Caco-2 (cell line): Measurements from ENCODE around the gene MOB1A. TPM values are rescaled to one million over a fixed set of nuclear protein-coding genes. Genes with fewer than 3 reads are reported as not detected.

Source experiments
- BruUV-seq: library from RNA; stranded (reverse); fragments of 400-500 nt; replicated peaks from 2 replicates; lab custom pipeline; 2021; lab: Mats Ljungman, UMichigan
- CTCF ChIA-PET: fragments of 300-600 bp; sonication (Branson Sonifier 250); formaldehyde crosslinking; loops from one replicate; lab custom pipeline; 2022; ENCODE audit warnings: antibody characterized with exemption; lab: Charles Lee
- POLR2A ChIA-PET: fragments of 300-600 bp; sonication (Branson Sonifier 250); formaldehyde crosslinking; loops from one replicate; lab custom pipeline; 2022; ENCODE audit warnings: antibody characterized with exemption; lab: Charles Lee
- DNase-seq, 2 experiments: peaks; one replicate each; pipeline versions ENCODE4 v3.0.0 to v3.0.0-alpha.2; 2020 to 2022
- H3K27me3 ChIP-seq: replicated peaks from 2 replicates; pipeline ENCODE4 v1.6.0; 2011; ENCODE audit warnings: low read length; ENCODE audit not compliant: control insufficient read depth, insufficient read depth
- H3K36me3 ChIP-seq: 2 replicates; pipeline ENCODE4 v1.5.1; 2011; ENCODE audit warnings: low read length; ENCODE audit not compliant: control insufficient read depth, insufficient read depth
- H3K4me1 ChIP-seq: fragments of 250-450 bp; sonication (Bioruptor Pico); 2 replicates; pipeline ENCODE4 v1.5.1; 2020; ENCODE audit warnings: mild to moderate bottlenecking
- H3K4me3 ChIP-seq: 2 replicates; pipeline ENCODE4 v1.5.1; 2011; ENCODE audit warnings: low read depth, mild to moderate bottlenecking, control low read depth, low read length
- H3K9me3 ChIP-seq: fragments of 250-450 bp; sonication (Bioruptor Pico); 2 replicates; pipeline ENCODE4 v1.5.1; 2020; ENCODE audit warnings: mild to moderate bottlenecking, moderate library complexity
- H3K27ac Mint-ChIP-seq: one replicate; pipeline ENCODE4 v1.8.0; 2022; ENCODE audit warnings: mixed read lengths; ENCODE audit not compliant: unreplicated experiment
- H3K27me3 Mint-ChIP-seq: one replicate; pipeline ENCODE4 v1.8.0; 2022; ENCODE audit warnings: mixed read lengths; ENCODE audit not compliant: insufficient read depth, unreplicated experiment
- H3K36me3 Mint-ChIP-seq: one replicate; pipeline ENCODE4 v1.8.0; 2022; ENCODE audit warnings: mild to moderate bottlenecking, mixed read lengths; ENCODE audit not compliant: insufficient read depth, unreplicated experiment
- H3K4me1 Mint-ChIP-seq: one replicate; pipeline ENCODE4 v1.8.0; 2022; ENCODE audit warnings: low read depth, mixed read lengths; ENCODE audit not compliant: unreplicated experiment
- H3K4me3 Mint-ChIP-seq: one replicate; pipeline ENCODE4 v1.8.0; 2022; ENCODE audit warnings: mild to moderate bottlenecking, moderate library complexity, mixed read lengths; ENCODE audit not compliant: unreplicated experiment
- H3K9me3 Mint-ChIP-seq: one replicate; pipeline ENCODE4 v1.8.0; 2022; ENCODE audit warnings: mixed read lengths; ENCODE audit not compliant: unreplicated experiment
- CTCF ChIP-seq, 2 experiments: fragments of 200-600 bp in 1 of 2; IDR thresholded peaks; 1 replicate in 1 of 2; 2 replicates in 1 of 2; pipeline versions ENCODE4 v1.5.1 to v1.8.0; 2011 to 2022; ENCODE audit warnings: antibody characterized with exemption in 1 of 2, control low read depth in 1 of 2, inconsistent platforms in 1 of 2, low read depth in 1 of 2, low read length in 1 of 2, mild to moderate bottlenecking in 1 of 2, moderate library complexity in 1 of 2; ENCODE audit not compliant: insufficient read depth in 1 of 2, severe bottlenecking in 1 of 2, unreplicated experiment in 1 of 2
- intact Hi-C: fragments of 100-400 bp; cut with micrococcal nuclease; formaldehyde crosslinking; loops from one replicate; pipeline ENCODE4 v1.10.0; 2022; ENCODE audit not compliant: unreplicated experiment
- total RNA-seq: library from RNA; stranded (reverse); gene quantifications from 2 replicates; pipeline ENCODE4 v1.2.3, GENCODE V29; 2022

Gene MOB1A
- total RNA-seq, 1 experiment from 2014 or later, result 125 TPM

GRCh38 chr2:74225698-74226459 is 47.2 kb upstream of the MOB1A start:
- H3K4me3 Mint-ChIP-seq, result no peak overlapping the region
- H3K27me3 Mint-ChIP-seq, result no peaks in the 10 kb centered on the region
- peaks cover 7% of the 10 kb centered on the region for H3K4me1 Mint-ChIP-seq
- H3K36me3 ChIP-seq, result no peaks in the 10 kb centered on the region
- H3K9me3 Mint-ChIP-seq, result no peaks in the 10 kb centered on the region
- no TSS peak for BruUV-seq
- H3K27ac Mint-ChIP-seq, result peak overlapping the region; percentile 58
- no peak overlapping the region for H3K4me3 ChIP-seq
- no peak for TF ChIP-seq CTCF (IDR thresholded peaks at IDR 0.05; ENCODE audit: insufficient read depth in 1 of 2, low read depth in 1 of 2, low read length in 1 of 2, severe bottlenecking in 1 of 2, unreplicated experiment in 1 of 2)
- ChIA-PET CTCF (no interaction called here), POLR2A (no interaction called here)
- no peaks in the 10 kb centered on the region for H3K4me1 ChIP-seq
- H3K36me3 Mint-ChIP-seq, result peaks cover 80% of the 10 kb centered on the region
- no peak for DNase-seq
- H3K9me3 ChIP-seq, result no peaks in the 10 kb centered on the region
- intact Hi-C loops, result no loop called here
- no peaks in the 10 kb centered on the region for H3K27me3 ChIP-seq

- TF ChIP-seq CTCF (IDR thresholded peaks at IDR 0.05; ENCODE audit: insufficient read depth in 1 of 2, low read depth in 1 of 2, low read length in 1 of 2, severe bottlenecking in 1 of 2, unreplicated experiment in 1 of 2), result no peak
- BruUV-seq, result no TSS peak
These were observed 45.5 kb upstream of the MOB1A start for GRCh38 chr2:74223941-74224770.

GRCh38 chr2:74222300-74222650 is 43.6 kb upstream of the MOB1A start:
- Mint-ChIP-seq H3K4me1 (peaks cover 7% of the 10 kb centered on the region), H3K27ac (no peak overlapping the region), H3K4me3 (no peak overlapping the region), H3K9me3 (no peaks in the 10 kb centered on the region), H3K27me3 (no peaks in the 10 kb centered on the region), H3K36me3 (peaks cover 99% of the 10 kb centered on the region)
- ChIA-PET POLR2A (no interaction called here), CTCF (no interaction called here)
- Histone ChIP-seq H3K36me3 (no peaks in the 10 kb centered on the region; the same call in none of the 2 replicates), H3K4me3 (no peak overlapping the region), H3K4me1 (no peaks in the 10 kb centered on the region), H3K27me3 (no peaks in the 10 kb centered on the region), H3K9me3 (no peaks in the 10 kb centered on the region)
- no peak for TF ChIP-seq CTCF (IDR thresholded peaks at IDR 0.05; ENCODE audit: insufficient read depth in 1 of 2, low read depth in 1 of 2, low read length in 1 of 2, severe bottlenecking in 1 of 2, unreplicated experiment in 1 of 2)
- no TSS peak for BruUV-seq
- DNase-seq, result no peak
- intact Hi-C loops, result no loop called here

More at GRCh38 chr2:74223941-74224770, 45.5 kb upstream of the MOB1A start:
- intact Hi-C loops, result no loop called here
- Histone ChIP-seq H3K36me3 (no peaks in the 10 kb centered on the region; the same call in 1 of the 2 replicates), H3K27me3 (no peaks in the 10 kb centered on the region), H3K9me3 (no peaks in the 10 kb centered on the region), H3K4me1 (no peaks in the 10 kb centered on the region), H3K4me3 (no peak overlapping the region)
- Mint-ChIP-seq H3K9me3 (no peaks in the 10 kb centered on the region), H3K4me3 (no peak overlapping the region), H3K27me3 (no peaks in the 10 kb centered on the region), H3K27ac (peak overlapping the region; percentile 22), H3K4me1 (peaks cover 7% of the 10 kb centered on the region), H3K36me3 (peaks cover 91% of the 10 kb centered on the region)
- ChIA-PET CTCF (no interaction called here), POLR2A (no interaction called here)
- no peak for DNase-seq
